ENCODE results near the gene UBE3C.

The UBE3C gene

GRCh38 chr7:157188091-157188665 is 49.5 kb downstream of the UBE3C start:
- no peak for DNase-seq

DNA sequence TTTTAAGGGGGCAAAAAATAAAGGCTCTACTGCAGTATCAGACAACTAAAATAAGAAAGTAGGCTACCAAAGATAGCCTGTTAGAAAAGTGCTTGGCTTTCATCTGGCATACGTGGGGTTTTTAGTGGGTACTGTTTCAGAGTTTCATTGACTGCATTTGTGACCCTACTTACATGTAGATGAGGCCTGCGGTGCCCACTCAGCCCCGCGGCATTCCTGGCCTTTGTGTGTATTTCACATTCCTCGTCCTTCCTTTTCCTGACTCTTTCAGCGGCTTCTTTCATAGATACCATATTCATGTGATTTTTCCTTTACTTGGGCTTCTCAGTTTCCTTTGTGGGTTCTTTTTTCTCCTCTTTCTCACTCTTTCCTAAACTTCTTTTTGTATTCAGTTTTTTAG is 50.7 kb downstream of the UBE3C start:
- DNase-seq, result no peak

- DNase-seq, result no peak
Observed at GRCh38 chr7:157192861-157193260, 54.1 kb downstream of the UBE3C start.

DNA sequence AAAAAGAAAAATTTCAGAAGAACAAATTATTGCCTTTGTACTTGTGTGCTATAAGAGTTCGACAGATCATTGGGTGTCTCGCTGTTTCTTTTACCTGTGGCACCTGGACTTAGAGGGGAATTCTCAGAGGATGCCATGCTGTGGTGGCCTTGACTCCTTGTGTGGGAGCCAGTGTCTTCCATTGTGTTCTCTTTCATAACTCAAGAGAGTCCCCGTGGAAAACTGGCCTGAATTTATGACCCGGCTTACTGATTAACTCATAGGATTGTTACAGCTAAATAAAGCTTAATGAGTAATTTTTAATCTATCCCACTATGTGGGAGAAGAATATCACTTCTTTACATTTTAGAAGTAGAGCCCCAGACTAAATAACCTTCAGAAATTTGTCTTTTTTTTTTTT is 54.5 kb downstream of the UBE3C start:
- no peak for DNase-seq

GRCh38 chr7:157194948-157195347 is 56.2 kb downstream of the UBE3C start:
- DNase-seq, result no peak

DNA sequence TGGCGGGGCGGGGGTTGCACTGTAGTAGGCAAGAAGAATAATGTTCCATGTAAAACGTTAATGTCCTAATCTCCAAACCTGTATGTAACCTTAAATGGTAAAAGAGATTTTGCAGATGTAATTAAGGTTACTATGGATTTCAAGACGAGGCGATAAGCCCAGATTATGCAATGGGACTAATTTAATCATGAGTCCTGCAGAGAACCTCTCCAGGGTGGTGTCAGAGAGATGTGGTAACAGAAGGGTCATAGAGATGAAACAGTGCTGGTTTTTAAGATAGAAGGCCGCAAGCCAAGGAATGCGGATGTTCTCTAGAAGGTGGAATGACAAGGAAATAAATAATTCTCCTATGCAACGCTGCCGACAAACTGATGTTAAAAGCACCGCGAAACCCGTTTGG is 57.1 kb downstream of the UBE3C start:
- no peak for DNase-seq

GRCh38 chr7:157204134-157204533 is 65.4 kb downstream of the UBE3C start:
- no peak for DNase-seq

- no peak for DNase-seq
Observed at GRCh38 chr7:157205438-157205837, 66.7 kb downstream of the UBE3C start.

GRCh38 chr7:157208571-157209413 is 70.1 kb downstream of the UBE3C start:
- no peak for DNase-seq

DNA sequence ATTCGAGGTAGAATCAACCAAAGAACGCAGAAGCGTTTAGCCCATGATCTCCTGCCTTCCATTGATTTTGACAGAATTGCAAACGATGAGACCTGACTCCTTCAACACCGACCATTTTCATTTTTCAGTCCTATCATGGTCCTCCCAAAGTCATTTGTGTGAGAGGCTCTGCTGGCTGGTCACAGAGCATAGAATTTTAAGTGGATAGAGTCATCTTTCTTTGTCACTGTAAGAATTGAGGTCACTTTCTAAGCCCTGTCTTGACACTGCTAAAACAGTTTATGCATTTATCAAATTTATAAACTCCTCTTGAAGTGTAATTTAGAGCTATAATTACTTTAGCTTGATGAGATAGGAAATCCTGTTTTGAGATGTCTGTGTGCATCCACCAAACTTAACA is 72.0 kb downstream of the UBE3C start:
- DNase-seq, result no peak

DNA sequence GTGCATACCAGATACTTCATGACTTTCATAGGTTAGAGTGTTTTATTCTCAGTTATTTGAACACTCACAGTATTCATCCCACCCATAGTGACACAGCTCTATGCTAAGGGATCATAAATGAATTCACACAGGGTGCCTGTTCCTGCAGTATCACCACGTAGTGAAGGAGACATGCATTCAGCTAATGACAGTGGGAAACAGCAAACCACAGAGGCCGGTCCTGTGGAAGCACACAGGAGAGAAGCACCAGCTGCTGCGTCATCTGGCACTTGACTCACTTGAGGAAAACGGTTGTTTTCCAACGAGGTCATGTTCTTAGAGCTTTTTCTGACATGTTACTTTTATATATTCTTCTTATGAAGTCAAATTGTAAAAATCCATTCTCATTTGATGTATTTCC is 73.0 kb downstream of the UBE3C start:
- DNase-seq, result no peak

DNA sequence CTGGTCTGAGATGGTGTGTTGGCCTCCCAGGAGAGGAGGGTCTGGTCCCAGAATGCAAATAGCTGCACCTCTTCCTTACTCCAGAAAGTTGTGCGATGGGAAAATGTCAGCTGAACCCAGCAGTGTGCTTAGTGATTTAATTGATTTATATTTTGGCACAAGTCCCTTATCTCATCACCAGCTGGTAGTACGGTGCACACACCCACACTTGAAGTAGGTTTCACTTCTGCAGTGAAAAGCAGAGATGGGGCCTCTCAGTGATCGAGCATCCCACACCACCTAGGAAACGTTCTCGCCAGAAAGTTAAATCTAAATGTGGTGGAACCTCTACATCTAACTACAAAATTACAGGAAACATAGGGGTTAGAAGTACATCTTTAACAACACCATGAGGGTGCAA is 80.4 kb downstream of the UBE3C start:
- no peak for DNase-seq

DNA sequence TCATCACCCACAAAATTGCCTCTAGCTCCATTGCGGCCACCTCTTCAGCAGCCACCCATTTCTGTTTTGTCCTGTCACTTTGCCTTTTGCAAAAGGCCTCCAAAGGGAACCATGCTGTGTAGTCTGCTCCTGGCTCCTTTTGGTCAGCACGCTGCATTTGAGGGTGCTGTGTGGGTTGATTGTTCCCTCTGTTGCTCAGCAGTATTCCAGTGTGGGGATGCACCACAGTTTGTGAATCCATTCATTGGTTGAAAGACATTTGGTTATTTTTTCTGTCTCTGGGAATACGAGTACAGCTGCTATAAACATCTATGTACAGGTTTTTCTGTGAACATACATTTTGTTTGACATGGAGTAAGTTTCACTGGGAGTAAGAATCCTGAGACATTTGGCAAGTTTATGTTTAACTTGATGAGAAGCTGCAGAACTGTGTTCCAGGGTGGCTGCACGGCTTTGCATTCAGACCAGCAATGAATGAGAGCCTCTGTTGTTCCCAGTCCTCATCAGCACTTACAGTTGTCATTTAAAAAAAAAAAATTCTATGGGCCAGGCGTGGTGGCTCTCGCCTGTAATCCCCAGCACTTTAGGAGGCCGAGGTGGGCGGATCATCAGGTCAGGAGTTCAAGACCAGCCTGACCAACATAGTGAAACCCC is 82.3 kb downstream of the UBE3C start:
- DNase-seq, result no peak

DNA sequence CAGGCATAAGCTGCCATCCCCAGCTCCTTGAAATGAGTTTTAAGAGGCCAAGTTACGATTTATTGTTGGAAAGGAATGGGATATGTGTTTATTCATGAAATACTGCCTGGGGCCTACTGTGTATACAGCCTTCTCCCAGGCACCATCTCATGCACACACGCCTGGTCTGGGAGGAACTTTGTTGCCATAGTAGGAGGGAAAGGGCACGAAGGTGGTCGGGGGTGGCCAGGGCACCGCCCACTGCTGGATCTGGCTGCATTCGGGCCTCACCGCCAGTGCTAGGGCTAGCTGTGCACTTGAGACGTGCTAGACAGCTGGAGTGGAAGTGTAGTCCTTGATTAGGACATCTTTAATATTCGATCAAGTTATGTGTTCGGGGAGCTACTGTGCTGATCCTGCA is 84.0 kb downstream of the UBE3C start:
- no peak for DNase-seq

DNA sequence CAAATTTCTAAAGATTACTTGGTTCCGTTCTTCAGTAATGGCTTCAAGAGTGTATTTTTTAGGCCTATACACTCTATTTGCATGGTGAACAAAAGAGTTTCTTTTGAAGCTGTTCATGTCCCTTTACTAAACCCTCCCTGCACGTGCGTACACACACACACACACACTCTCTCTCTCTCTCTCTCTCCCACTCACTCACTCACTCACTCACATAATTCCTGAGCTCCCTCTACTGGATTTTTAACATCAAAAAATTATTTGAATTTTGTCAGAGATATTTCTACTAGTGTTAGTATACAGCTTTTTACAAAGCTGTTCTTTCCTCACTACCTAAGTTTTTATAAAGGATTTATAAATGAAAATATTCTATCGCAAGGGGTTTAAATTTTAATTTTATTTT is 85.9 kb downstream of the UBE3C start:
- DNase-seq, result no peak

- no peak for DNase-seq
Observed at GRCh38 chr7:157228864-157229422, 90.2 kb downstream of the UBE3C start.

DNA sequence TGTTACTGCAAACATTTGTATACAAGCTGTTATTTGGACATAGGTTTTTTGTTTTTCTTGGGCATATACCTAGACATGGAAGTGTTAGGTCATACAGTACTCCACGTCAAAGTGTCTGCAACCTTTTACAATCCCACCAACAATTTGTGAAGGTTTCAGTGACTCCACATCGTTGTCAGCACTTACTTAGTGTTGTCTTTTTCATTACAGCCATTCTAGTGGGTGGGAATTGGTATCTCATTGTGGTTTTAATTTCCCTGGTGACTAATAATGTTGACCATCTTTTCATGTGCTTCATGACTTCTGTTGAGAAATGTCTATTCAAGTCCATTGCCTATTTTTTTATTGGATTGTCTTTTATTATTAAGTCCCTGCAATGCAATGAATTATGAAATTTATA is 95.0 kb downstream of the UBE3C start:
- DNase-seq, result no peak

DNA sequence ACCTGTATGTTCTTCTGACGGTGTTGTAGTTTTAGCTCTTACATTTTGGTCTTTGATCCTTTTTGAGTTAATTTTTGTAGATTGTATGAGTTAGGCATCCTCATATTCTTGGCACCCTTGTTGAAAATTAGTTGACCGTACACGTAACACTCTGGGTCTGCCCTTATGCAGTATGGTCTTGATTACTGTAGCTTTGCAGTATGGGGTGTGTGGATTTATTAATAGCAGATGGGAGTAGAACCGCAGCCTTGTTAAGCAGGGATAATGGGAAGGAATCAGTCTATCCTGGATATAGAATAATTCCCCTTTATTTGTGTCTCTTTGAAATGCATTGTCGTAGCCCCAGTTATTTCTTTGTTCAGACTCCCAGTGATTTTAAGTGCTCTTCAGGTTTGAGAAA is 95.5 kb downstream of the UBE3C start:
- DNase-seq, result no peak

GRCh38 chr7:157235357-157236333 is 96.9 kb downstream of the UBE3C start:
- no peak for DNase-seq

GRCh38 chr7:157238087-157238486 is 99.4 kb downstream of the UBE3C start:
- no peak for DNase-seq

GRCh38 chr7:157239571-157240270 is 101.0 kb downstream of the UBE3C start:
- no peak for DNase-seq

- DNase-seq, result no peak
Observed at GRCh38 chr7:157241631-157242030, 102.9 kb downstream of the UBE3C start.
